Kidney epithelial cell (primary cell): ENCODE data around the gene GRM6. TPM values are rescaled to one million over a fixed set of nuclear protein-coding genes. Genes with fewer than 3 reads are reported as not detected.

Experiments used
- DNase-seq: peaks from one replicate; pipeline ENCODE4 v3.0.0-alpha.2; 2010; ENCODE audit warnings: low read depth
- H3K27me3 ChIP-seq: 2 replicates; pipeline ENCODE4 v1.6.0; 2011; ENCODE audit warnings: low read length; ENCODE audit not compliant: control insufficient read depth, insufficient read depth
- H3K36me3 ChIP-seq: 2 replicates; pipeline ENCODE4 v1.5.1; 2011; ENCODE audit warnings: low read length; ENCODE audit not compliant: control insufficient read depth, insufficient read depth
- H3K4me3 ChIP-seq: 2 replicates; pipeline ENCODE4 v1.5.1; 2011; ENCODE audit warnings: low read depth, mild to moderate bottlenecking, control low read depth, low read length
- total RNA-seq: library from RNA; depleted of rRNA; stranded (reverse); fragments of >200 nt; gene quantifications from 2 replicates; pipeline ENCODE4 v1.2.3, GENCODE V29; 2015
- TF ChIP-seq, protein P1 (sequence below): IDR thresholded peaks from 2 replicates; pipeline ENCODE4 v1.5.1; 2011; ENCODE audit warnings: mild to moderate bottlenecking, moderate library complexity, low read length, control low read depth, inconsistent platforms; ENCODE audit not compliant: insufficient read depth, poor library complexity, severe bottlenecking

The GRM6 gene
- total RNA-seq, 1 donor from 2014 or later, result not detected

- no peaks in the 10 kb centered on the region for H3K36me3 ChIP-seq
- no peak overlapping the region for H3K4me3 ChIP-seq
- TF ChIP-seq, protein P1, sequence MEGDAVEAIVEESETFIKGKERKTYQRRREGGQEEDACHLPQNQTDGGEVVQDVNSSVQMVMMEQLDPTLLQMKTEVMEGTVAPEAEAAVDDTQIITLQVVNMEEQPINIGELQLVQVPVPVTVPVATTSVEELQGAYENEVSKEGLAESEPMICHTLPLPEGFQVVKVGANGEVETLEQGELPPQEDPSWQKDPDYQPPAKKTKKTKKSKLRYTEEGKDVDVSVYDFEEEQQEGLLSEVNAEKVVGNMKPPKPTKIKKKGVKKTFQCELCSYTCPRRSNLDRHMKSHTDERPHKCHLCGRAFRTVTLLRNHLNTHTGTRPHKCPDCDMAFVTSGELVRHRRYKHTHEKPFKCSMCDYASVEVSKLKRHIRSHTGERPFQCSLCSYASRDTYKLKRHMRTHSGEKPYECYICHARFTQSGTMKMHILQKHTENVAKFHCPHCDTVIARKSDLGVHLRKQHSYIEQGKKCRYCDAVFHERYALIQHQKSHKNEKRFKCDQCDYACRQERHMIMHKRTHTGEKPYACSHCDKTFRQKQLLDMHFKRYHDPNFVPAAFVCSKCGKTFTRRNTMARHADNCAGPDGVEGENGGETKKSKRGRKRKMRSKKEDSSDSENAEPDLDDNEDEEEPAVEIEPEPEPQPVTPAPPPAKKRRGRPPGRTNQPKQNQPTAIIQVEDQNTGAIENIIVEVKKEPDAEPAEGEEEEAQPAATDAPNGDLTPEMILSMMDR, result no peak
- no peak for DNase-seq
- H3K27me3 ChIP-seq, result peaks cover 3% of the 10 kb centered on the region
Measured at GRCh38 chr5:178988436-178989220, 6.5 kb downstream of the GRM6 start.

DNA sequence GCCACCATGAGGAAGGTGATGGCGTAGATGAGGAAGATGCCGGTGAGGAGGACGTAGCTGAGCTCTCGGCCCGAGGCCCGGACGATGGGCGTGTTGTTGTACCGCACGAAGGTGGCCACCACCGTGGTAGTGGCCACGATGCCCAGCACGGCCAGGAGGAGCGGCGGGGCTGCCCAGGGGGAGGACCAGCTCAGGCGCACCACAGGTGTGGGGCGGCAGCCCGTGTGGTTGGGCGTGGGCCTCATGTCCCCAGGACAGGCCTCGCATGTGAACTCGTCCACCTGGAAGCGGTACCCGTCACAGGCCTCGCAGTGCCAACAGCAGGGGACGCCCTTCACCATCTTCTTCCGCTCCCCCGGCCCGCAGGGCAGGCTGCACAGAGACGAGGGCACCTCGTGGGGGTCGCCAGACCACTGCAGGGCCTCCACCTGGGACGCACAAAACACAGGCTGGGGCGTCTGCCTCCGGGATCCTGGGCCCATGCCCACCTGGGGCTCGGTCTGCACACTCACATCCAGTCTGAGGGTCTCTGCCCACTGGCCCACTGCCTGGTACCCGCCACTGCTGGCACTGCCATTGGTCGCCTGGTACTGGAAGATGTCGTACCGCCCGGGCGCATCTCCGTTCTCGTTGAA is 8.7 kb downstream of the GRM6 start:
- TF ChIP-seq, protein P1, result no peak
- no peaks in the 10 kb centered on the region for H3K27me3 ChIP-seq
- DNase-seq, result no peak
- H3K36me3 ChIP-seq, result no peaks in the 10 kb centered on the region
- no peak overlapping the region for H3K4me3 ChIP-seq

DNA sequence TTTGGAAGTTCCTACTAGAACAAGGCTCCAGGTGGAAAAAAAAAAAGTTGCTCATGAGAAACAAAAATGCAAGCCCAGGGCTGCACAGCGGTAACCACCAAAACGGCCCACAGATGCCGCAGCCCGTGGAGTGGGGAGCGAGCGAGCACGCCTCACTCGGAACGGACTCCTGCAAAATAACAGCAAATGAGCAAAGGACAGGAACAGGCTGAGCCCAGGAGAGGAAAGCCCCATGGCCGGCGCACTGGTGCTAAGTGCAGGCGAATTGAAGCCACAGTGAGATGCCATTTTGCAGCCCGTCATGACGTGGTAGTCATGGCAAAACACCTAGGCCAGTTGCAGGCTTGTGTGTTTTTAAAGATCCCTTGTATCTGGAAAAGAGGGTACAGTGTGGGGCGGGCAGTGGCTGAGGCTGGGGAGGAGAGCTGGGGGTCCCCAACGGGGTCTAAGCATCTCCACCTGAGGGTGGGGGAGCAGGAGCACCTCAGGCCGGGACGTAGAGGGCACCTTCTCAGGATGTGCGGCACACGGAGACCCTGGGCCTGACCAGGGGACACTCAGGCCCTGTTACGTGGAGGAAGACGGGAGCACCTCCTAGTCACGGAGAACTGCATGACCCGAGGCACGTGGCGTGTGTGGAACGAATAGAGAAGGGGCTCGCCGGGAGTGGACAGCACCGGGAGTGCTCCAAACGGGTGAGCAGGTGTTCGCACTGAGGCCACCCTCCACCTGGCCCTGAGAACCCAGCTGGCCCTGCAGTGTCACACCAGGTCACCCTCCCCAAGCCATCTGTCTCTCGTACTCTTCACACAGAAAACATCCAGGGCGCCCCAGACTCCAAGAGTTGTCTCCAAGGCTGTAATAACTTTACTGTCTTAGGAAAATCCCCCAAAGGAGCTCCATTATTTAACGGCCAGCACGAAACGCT is 10.7 kb downstream of the GRM6 start:
- TF ChIP-seq, protein P1, result no peak
- no peak overlapping the region for H3K4me3 ChIP-seq
- no peak for DNase-seq
- no peaks in the 10 kb centered on the region for H3K36me3 ChIP-seq
- no peaks in the 10 kb centered on the region for H3K27me3 ChIP-seq

DNA sequence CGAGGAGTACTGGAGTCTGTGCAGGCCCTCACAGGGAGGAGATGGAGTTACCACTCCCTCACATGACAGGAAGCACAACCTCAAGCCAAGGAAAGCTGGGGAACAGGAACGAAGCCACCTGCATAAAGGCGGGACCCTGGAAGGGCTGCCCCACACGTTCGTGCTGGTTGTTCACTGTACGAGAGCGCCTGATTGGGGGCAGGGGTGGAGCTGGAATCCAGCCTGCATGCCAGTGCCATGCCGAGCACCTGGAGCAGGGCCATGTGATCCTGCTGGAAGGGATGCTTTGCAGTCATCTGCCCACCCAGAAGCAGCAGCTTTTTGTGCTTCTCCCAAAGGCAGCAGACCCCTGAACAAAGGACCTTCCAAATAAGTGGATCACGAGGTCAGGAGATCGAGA is 11.4 kb downstream of the GRM6 start:
- Histone ChIP-seq H3K27me3 (no peaks in the 10 kb centered on the region), H3K4me3 (no peak overlapping the region), H3K36me3 (no peaks in the 10 kb centered on the region)
- DNase-seq, result no peak
- TF ChIP-seq, protein P1, result no peak

DNA sequence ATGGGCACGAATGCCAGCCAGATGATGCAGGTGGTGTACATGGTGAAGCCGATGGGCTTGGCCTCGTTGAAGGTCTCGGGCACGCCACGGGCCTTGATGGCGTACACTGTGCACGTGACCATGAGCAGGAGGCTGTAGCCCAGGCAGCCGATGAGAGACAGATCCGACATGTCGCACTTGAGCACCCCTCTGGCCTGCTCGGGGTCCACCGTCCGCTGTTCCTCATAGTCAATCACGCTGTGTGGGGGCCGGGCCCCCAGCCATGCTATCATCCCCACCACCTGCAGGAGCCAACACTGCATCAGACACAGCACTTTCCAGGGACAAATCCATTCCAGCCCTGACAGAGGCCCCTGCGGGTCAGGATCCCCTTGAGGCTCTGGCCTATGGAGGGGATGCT is 12.2 kb downstream of the GRM6 start:
- Histone ChIP-seq H3K4me3 (no peak overlapping the region), H3K27me3 (no peaks in the 10 kb centered on the region), H3K36me3 (no peaks in the 10 kb centered on the region)
- TF ChIP-seq, protein P1, result no peak
- no peak for DNase-seq
